GM12873 (cell line): ENCODE results near the gene CEP41.

Experiments used
- TF ChIP-seq, protein P1 (sequence below): IDR thresholded peaks from 2 replicates; pipeline ENCODE4 v1.5.1; 2012; ENCODE audit warnings: low read depth, mild to moderate bottlenecking, moderate library complexity, low read length, control low read depth; ENCODE audit not compliant: insufficient read depth; ENCODE audit errors: missing control alignments

The CEP41 gene

DNA sequence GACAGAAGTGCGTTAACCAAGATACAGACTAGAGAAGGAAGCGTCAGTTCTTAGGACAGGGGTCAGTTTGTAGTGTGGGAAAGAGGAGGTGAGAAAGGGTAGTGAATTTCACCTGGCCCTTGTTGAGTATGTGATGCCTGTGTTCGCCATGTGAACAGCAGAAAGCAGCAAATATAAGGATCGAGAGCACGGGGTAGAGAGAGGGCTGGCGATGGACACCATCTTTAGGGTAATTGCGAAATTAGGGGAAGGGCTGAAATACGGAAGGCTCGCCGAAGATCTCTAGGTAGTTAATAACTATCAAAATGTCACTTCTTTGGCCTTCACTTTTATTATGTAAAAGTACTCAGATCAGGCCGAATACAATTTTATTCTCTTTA is 44.9 kb upstream of the CEP41 start:
- TF ChIP-seq, protein P1, sequence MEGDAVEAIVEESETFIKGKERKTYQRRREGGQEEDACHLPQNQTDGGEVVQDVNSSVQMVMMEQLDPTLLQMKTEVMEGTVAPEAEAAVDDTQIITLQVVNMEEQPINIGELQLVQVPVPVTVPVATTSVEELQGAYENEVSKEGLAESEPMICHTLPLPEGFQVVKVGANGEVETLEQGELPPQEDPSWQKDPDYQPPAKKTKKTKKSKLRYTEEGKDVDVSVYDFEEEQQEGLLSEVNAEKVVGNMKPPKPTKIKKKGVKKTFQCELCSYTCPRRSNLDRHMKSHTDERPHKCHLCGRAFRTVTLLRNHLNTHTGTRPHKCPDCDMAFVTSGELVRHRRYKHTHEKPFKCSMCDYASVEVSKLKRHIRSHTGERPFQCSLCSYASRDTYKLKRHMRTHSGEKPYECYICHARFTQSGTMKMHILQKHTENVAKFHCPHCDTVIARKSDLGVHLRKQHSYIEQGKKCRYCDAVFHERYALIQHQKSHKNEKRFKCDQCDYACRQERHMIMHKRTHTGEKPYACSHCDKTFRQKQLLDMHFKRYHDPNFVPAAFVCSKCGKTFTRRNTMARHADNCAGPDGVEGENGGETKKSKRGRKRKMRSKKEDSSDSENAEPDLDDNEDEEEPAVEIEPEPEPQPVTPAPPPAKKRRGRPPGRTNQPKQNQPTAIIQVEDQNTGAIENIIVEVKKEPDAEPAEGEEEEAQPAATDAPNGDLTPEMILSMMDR, result no peak

DNA sequence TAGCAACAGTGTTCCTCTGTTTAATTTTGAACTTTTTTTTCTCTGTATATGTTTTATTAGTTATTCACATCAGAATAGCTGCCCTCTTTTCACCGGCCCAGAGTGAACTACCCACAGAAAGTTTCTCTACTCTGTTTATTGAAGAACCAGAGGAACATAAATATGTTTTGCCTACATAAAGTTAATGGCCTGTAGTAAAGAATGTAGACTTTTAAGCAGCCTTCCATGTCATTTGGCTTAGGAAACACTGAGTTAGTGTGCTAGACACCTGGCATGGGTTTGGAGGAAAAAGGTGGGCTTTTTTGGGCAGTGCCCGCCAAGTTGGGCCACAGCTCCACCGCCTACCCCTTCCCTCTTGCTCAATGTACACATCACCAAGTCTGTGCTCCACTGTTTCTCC is 42.2 kb upstream of the CEP41 start:
- TF ChIP-seq, protein P1, result no peak

GRCh38 chr7:130481898-130482297 is 41.1 kb upstream of the CEP41 start:
- TF ChIP-seq, protein P1, result no peak

GRCh38 chr7:130479716-130480400 is 39.0 kb upstream of the CEP41 start:
- TF ChIP-seq, protein P1, result no peak

DNA sequence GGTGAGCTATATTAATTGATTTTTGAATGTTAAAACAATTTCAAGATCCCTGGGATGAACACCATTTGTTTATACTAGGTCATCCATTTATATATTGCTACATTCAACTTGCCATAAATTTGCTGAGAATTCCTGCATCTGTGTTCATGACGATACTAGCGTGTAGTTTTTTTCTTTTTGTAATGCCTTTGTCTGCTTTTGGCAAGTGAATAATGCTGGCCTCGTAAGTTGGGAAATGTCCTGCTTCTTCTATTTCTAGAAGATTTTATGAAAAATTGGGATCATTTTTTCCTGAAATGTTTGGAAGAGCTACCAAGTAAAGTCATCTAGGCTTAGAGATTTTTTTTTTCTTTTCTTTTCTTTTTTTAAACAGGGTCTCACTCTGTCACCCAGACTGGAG is 38.2 kb upstream of the CEP41 start:
- TF ChIP-seq, protein P1, result no peak

DNA sequence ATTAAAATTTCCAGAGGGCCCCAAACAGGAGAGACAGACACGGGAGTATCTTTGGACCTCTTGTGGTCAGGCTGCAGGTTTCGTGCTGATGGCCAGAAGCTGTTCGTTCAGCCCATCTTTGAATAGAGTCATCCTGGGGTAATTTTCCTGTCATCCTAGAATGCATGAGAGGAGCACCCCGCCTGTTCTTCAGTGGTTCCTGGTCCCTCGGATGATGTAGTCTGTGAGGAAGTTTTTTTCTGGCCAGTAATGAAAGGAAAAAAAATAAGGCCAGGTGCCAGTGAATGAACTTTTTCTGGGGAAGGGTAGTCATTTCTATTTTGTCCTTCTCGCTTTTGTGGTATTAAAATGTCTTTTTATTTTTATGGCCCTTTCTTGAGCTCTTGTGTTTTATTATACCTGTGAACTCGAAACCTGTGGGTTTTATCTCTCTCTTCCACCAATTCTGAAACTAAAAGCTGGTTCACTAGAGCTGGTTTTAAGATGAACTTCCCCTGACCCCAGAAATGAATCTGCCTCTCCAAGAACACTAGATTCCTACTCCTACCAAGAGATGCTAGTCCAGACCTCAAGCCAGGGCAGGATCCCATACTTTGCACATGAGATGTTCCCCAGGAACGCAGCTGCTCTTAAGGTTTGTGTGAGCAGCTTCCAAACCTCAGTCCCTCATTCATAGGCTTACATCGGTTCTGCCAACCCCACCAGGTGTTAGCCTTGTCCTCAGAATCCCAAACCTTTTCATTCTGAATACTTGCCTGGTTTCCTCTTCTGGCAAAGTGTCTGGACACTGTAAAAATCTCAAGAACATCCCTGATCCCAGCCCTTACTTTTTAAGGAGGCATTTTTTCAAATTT is 35.7 kb upstream of the CEP41 start:
- TF ChIP-seq, protein P1, result no peak

DNA sequence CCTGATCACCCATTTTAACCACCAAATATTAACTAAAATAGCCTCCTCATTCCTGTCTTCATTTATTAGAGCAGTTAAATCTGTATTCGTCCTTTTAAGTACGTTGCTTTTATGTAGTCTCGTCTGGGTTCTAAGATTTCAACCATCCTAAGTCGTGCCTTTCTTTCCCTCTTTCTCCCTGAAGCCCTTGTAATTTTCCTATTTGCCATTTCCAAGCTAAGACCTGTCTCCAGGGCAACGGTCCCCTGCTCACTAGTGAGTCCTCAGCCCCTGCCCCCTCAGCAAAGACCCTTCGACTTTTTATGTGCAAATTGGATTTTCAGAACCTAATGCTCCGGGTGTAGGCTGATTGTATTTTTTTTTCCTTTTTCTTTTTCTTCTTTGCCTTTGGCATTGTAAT is 35.0 kb upstream of the CEP41 start:
- TF ChIP-seq, protein P1, result no peak
